Stimulated activated naive CD8-positive, alpha-beta T cell treated with anti-CD3 and anti-CD28 coated beads, Interleukin-15, amount 100 ng/mL, for 72 hours (primary cell): ENCODE measurements around the gene SNRNP25.
A peak's percentile ranks its signal among the peaks of the same experiment; 100 is the strongest.
"Not testable (repeated sequence)": the region's sequence is repeated elsewhere in the genome, so short reads cannot be mapped to it uniquely, and the experiment has no call there.

Experiments used
- ATAC-seq: fragments of 150-1000 bp; cut with Tn5 transposase; 2 replicates; pipeline ENCODE4 v1.10.0; 2021; ENCODE audit warnings: mild to moderate bottlenecking, moderate library complexity
- DNase-seq, 2 donors: peaks; one replicate each; pipeline ENCODE4 v3.0.0; 2021 to 2022
- H3K27ac Mint-ChIP-seq, 2 donors: one replicate each; pipeline ENCODE4 v1.8.0; 2022; ENCODE audit warnings: mild to moderate bottlenecking in 2 of 2, mixed read lengths in 2 of 2, moderate library complexity in 2 of 2
- H3K27me3 Mint-ChIP-seq: one replicate; pipeline ENCODE4 v1.8.0; 2022; ENCODE audit warnings: mixed read lengths
- H3K4me1 Mint-ChIP-seq: one replicate; pipeline ENCODE4 v1.8.0; 2022; ENCODE audit warnings: mild to moderate bottlenecking, mixed read lengths
- H3K4me3 Mint-ChIP-seq, 2 donors: one replicate each; pipeline ENCODE4 v1.8.0; 2022; ENCODE audit warnings: mild to moderate bottlenecking in 2 of 2, mixed read lengths in 2 of 2, moderate library complexity in 1 of 2
- H3K9me3 Mint-ChIP-seq, 2 donors: one replicate each; pipeline ENCODE4 v1.8.0; 2022; ENCODE audit warnings: mixed read lengths in 2 of 2

SNRNP25 gene

DNA sequence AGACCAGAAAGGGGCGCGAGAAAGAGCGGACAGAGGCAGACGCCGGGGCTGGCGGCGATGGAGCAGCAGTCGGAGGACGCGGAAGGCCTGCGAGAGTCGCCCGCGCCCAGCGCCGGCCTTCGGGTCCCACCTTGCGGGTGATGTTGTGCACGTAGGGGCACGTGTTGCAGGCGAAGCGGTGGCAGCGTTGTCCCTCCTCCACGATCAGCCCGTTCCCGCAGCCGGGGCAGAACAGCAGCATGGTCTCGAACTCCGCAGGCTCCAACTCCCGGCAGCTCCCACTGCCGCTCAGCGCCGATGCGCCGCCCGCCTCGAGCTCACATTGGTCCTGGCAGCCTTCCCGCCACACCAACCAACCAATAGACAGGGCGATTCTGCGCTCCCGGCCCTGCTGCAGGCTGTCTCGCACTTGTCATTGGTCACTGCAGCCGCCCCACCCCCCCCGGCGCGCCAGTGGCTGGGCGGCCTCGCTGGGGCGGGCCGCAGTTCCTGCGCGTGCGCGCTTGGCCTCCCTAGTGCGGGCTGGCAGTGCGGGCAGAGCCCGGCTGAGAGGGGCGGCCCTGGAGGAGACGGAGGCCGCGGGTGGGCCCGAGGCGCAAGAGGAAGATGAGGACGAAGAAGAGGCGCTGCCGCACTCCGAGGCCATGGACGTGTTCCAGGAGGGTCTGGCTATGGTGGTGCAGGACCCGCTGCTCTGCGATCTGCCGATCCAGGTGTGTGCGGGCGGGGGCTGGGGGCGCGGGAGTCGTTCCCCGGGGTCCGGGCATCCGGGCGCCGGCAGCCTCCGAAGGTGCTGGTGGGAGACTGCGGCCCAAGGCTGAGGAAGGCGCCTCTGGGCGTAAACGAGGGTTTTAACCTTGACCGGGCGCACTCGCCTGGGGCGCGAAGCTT lies at the start of gene SNRNP25, which contains the start of gene POLR3K:
TSS of gene SNRNP25 (plus strand) at position 483 of the 891 bp plus-strand sequence. CDS start at position 672, 189 bp downstream.
TSS of gene POLR3K (minus strand) at position 263 of the 891 bp plus-strand sequence. CDS start at position 241, 22 bp downstream.
- H3K4me3 Mint-ChIP-seq, result peak within 1 kb of the TSS; percentile 91 to 100
- peak within 1 kb of the TSS; percentile 96 to 98 for H3K27ac Mint-ChIP-seq
- no peaks in the 10 kb centered on the region for H3K27me3 Mint-ChIP-seq
- no peaks in the 10 kb centered on the region for H3K9me3 Mint-ChIP-seq
- DNase-seq (peak; percentile 98), ATAC-seq (peak; percentile 98)
- H3K4me1 Mint-ChIP-seq, result peaks cover 35% of the 10 kb centered on the region

DNA sequence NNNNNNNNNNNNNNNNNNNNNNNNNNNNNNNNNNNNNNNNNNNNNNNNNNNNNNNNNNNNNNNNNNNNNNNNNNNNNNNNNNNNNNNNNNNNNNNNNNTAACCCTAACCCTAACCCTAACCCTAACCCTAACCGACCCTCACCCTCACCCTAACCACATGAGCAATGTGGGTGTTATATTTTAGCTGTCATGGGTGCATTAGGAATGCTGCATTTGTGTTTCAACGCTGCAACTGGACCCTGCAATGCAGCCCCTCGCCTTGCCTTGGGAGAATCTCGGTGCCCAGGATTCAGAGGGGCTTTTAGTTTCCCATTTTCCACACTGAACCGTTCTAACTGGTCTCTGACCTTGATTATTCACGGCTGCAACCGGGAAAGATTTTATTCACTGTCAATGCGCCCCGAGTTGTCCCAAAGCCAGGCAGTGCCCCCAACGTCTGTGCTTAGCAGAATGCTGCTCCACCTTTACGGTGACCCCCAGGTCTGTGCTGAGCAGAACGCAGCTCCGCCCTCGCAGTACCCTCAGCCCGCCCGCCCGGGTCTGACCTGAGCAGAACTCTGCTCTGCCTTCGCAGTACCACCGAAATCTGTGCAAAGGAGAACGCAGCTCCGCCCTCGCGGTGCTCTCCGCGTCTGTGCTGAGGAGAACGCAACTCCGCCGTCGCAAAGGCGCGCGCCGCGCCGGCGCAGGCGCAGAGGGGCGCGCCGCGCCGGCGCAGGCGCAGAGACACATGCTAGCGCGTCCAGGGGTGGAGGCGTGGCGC lies 43.5 kb upstream of the SNRNP25 start:
- peak; percentile 96 for ATAC-seq
- Mint-ChIP-seq H3K9me3 (no peaks in the 10 kb centered on the region), H3K4me1 (no peaks in the 10 kb centered on the region), H3K4me3 (peak overlapping the region; percentile 44 to 64), H3K27me3 (no peaks in the 10 kb centered on the region), H3K27ac (peak overlapping the region in 1 of 2 donors; percentile 19)
- DNase-seq, result peak in 1 of 2 donors; percentile 21

DNA sequence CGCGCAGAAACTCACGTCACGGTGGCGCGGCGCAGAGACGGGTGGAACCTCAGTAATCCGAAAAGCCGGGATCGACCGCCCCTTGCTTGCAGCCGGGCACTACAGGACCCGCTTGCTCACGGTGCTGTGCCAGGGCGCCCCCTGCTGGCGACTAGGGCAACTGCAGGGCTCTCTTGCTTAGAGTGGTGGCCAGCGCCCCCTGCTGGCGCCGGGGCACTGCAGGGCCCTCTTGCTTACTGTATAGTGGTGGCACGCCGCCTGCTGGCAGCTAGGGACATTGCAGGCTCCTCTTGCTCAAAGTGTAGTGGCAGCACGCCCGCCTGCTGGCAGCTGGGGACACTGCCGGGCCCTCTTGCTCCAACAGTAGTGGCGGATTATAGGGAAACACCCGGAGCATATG lies 42.9 kb upstream of the SNRNP25 start:
- not testable (repeated sequence) for H3K27me3 Mint-ChIP-seq, H3K4me1 Mint-ChIP-seq, H3K9me3 Mint-ChIP-seq
- DNase-seq (peak; percentile 91 to 93), ATAC-seq (peak; percentile 53)
- Mint-ChIP-seq H3K4me3 (peak overlapping the region in 1 of 2 donors; percentile 42), H3K27ac (peak overlapping the region in 1 of 2 donors; percentile 27)

DNA sequence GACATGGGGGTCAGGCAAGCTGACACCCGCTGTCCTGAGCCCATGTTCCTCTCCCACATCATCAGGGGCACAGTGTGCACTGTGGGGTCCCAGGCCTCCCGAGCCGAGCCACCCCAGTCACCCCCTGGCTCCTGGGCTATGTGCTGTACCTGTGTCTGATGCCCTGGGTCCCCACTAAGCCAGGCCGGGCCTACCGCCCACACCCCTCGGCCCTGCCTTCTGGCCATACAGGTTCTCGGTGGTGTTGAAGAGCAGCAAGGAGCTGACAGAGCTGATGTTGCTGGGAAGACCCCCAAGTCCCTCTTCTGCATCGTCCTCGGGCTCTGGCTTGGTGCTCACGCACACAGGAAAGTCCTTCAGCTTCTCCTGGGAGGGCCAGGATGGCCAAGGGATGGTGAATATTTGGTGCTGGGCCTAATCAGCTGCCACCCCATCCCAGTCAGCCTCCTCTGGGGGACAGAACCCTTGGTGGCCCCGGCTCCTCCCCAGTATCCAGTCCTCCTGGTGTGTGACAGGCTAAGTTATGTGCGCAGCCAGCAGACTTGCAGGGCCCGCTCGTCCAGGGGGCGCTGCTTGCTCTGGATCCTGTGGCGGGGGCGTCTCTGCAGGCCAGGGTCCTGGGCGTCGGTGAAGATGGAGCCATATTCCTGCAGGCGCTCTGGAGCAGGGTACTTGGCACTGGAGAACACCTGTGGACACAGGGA lies 36.4 kb upstream of the SNRNP25 start:
- not testable (repeated sequence) for ATAC-seq, H3K27me3 Mint-ChIP-seq, H3K4me3 Mint-ChIP-seq, H3K9me3 Mint-ChIP-seq, H3K27ac Mint-ChIP-seq, DNase-seq, H3K4me1 Mint-ChIP-seq

DNA sequence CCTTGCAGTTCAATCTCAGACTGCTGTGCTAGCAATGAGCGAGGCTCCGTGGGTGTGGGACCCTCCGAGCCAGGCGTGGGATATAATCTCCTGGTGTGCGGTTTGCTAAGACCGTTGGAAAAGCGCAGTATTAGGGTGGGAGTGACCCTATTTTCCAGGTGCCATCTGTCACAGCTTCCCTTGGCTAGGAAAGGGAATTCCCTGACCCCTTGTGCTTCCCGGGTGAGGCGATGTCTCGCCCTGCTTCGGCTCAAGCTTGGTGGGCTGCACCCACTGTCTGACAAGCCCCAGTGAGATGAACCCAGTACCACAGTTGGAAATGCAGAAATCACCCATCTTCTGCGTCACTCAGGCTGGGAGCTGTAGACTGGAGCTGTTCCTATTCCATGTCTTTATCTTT lies 32.7 kb upstream of the SNRNP25 start:
- not testable (repeated sequence) for H3K9me3 Mint-ChIP-seq, H3K27ac Mint-ChIP-seq, H3K4me3 Mint-ChIP-seq, H3K4me1 Mint-ChIP-seq, DNase-seq, H3K27me3 Mint-ChIP-seq, ATAC-seq

DNA sequence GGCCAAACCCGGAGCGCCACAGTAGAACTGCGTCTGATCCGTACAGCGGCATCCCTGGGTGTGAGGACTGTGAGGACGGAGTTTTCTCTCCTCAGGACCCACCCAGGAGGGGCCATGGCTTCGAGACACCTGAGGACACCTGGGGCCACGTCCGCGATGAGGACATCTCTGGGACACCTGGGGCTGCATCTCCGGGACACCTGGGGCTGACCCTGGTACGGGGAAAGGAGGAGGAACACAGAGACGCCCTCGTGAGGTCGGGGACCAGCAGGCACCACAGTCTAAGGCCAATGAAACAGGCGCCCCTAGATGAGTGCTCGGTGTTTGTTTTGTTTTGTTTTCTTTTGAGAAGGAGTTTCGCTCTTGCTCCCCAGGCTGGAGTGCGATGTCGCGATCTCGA lies 29.5 kb upstream of the SNRNP25 start:
- not testable (repeated sequence) for H3K27me3 Mint-ChIP-seq, H3K4me1 Mint-ChIP-seq, H3K27ac Mint-ChIP-seq, DNase-seq, ATAC-seq, H3K9me3 Mint-ChIP-seq, H3K4me3 Mint-ChIP-seq

DNA sequence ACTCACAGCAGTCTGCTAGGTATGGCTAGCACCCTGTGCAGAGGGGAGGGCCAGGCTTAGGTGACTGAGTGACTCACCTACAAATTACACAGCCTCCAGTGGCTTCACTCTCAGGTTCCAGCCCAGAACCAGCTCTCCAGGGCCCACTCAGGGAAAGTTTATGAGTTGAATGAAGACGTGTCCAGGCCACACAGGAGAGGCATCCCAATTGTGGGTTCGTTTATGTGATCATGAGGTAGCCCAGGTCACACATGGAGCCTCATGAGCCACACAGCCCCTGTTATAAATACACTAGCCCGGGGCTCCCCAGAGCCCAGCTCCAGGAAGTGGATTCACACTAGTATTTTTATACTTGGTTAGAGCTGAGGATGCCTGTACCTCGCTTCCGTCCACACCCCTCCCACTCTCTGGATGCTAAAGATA lies 27.7 kb upstream of the SNRNP25 start:
- not testable (repeated sequence) for H3K27me3 Mint-ChIP-seq, H3K27ac Mint-ChIP-seq, H3K4me3 Mint-ChIP-seq, H3K9me3 Mint-ChIP-seq, H3K4me1 Mint-ChIP-seq
- ATAC-seq (peak; percentile 87), DNase-seq (peak in 1 of 2 donors; percentile 26)

DNA sequence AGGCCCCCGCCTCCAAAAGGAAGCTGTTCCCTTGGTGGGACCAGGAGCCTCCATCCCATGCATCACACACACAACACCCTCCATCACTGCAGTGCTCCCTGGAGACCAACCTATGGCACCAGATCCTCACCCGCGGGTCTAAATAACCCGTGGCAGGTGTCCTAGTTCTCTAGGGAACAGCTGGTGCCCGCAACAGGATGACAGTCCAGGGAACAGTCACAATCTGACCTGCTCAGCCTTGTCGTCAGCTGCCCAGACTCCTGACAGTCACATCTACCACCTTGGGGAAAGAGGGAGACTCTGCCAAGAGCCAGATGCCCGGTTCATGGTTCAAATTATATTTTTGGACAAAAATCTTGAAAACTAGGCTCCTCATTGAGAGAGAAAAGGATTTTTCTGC lies 23.0 kb upstream of the SNRNP25 start:
- ATAC-seq, DNase-seq, H3K27me3 Mint-ChIP-seq, H3K9me3 Mint-ChIP-seq, H3K4me3 Mint-ChIP-seq, H3K27ac Mint-ChIP-seq: not testable (repeated sequence)
- H3K4me1 Mint-ChIP-seq, result peaks cover 18% of the 10 kb centered on the region

DNA sequence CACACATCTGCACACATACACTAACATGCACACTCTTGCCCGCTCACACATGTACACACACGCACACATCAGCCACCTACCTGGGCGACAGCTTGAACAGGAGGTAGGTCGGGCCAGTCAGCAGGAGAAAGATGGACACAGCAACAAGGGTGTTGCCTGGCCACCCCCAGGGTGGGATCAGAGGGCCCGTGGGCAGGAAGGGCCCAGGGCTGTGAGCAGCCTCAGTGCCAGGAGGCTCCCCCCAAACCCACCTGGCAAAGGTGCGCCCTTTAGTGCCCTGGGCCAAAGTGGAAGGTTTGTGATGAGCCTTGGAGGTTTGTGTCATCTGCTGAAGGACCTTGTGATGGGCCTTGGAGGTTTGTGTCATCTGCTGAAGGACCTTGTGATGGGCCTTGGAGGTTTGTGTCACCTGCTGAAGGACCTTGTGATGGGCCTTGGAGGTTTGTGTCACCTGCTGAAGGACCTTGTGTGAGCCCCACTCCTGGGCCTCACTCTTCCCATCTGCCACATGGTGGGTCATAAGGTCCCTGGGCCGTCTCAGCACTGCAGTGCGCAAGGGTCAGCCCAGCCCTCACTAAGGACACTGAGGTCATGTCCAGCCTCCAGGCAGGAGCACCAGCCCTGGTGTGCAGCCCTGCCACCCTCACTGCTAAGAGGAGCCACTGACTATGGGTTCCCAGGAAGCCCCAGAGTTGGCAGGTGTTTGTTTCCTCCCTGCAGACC lies 20.3 kb upstream of the SNRNP25 start:
- H3K27ac Mint-ChIP-seq, result not testable (repeated sequence)

DNA sequence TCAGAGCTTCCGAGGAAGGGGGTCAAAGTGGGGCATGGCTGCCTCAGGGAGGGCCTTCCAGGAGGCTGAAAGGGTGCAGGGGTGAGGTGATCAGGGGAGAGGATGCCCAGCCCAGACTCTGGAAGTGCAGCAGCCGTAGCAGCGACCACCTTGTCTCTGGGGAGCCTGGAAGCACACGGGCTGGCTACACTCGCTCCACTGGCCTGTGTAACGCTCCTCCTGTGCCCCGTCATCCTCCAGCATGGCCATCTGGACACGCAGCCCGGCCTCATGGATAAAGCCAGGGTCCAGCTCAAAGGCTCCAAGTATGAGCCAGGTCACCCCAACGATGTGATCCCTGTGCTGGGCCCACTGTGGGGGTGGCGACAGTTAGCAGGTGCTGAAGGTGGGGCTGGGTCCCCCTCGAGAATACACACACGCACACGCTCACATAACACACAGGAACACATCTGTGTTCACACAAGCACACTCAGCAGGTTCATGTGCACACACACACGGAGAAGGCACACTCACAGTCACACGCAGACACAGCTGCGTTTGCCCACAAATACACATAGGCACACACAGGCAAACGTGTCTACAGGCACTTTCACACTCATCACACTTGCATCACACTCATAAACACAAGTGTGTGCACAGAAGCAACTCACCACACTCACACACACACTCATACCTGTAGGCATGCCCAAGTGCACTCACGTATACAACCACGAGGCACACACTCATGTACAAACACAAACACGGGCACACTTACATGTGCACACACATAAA lies 19.6 kb upstream of the SNRNP25 start:
- ATAC-seq, result no peak
- H3K4me1 Mint-ChIP-seq, result peaks cover 34% of the 10 kb centered on the region
- no peaks in the 10 kb centered on the region for H3K9me3 Mint-ChIP-seq
- H3K4me3 Mint-ChIP-seq, result no peak overlapping the region
- DNase-seq, result no peak
- peak overlapping the region in 1 of 2 donors; percentile 4 for H3K27ac Mint-ChIP-seq
- no peaks in the 10 kb centered on the region for H3K27me3 Mint-ChIP-seq

More for the DNA sequence above, 20.3 kb upstream of the SNRNP25 start:
- not testable (repeated sequence) for H3K4me3 Mint-ChIP-seq, H3K9me3 Mint-ChIP-seq, DNase-seq, H3K27me3 Mint-ChIP-seq, ATAC-seq
- peaks cover 26% of the 10 kb centered on the region for H3K4me1 Mint-ChIP-seq

DNA sequence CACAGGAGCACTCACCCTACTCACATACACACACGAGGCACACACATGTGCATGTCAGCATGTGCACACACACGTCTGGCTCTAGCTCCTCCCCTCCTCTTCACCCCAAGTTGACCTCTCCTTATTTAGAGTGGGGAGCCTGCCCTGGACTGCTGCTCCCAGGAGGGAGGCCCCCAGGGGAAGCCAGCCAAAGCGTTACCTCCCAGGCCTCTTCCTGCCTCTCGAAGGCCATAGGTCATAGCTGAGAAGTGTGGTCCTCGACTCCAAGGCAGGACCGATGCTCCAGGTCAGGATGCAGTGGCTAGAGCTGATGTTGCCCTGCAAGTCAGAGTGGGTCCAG lies 19.0 kb upstream of the SNRNP25 start:
- Mint-ChIP-seq H3K27ac (no peak overlapping the region), H3K4me1 (peaks cover 39% of the 10 kb centered on the region)
- no peak for ATAC-seq

DNA sequence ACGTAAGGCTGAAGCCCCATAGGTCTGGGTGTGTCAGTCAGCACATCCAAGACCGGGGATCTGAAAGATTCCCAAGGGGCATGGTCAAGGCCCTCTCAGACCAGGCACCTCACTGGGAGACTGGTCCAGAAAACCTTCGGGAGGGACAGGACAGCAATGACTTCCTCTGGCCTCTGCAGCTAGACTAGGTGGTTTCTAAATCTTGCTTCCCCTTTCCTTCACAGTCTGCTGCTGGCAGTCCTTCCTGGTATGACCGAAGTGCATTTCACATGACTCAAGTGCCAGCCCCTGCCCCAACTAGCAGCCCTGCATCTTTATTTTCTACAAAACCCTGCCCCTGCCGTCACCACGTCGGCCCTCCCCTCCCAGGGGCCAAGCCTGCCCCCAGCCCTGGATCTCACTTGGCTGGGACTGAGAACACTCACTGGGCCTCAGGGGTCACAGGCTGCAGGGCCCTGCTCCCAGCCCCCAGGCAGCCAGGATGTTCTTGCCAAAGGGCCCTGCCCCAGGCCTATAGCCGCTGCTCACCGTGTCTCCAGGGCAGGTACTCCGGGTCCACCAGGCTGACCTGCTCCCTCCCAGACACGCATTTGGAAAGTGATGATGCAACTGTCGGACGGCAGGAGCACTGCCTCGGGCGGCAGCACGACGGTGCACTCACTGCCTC lies 18.5 kb upstream of the SNRNP25 start:
- no peaks in the 10 kb centered on the region for H3K27me3 Mint-ChIP-seq
- DNase-seq, result no peak
- ATAC-seq, result no peak
- H3K27ac Mint-ChIP-seq, result no peak overlapping the region
- no peak overlapping the region for H3K4me3 Mint-ChIP-seq
- H3K4me1 Mint-ChIP-seq, result peaks cover 40% of the 10 kb centered on the region
- H3K9me3 Mint-ChIP-seq, result no peaks in the 10 kb centered on the region

More for the DNA sequence above, 19.0 kb upstream of the SNRNP25 start:
- no peaks in the 10 kb centered on the region for H3K9me3 Mint-ChIP-seq
- DNase-seq, result no peak
- no peak overlapping the region for H3K4me3 Mint-ChIP-seq
- no peaks in the 10 kb centered on the region for H3K27me3 Mint-ChIP-seq

DNA sequence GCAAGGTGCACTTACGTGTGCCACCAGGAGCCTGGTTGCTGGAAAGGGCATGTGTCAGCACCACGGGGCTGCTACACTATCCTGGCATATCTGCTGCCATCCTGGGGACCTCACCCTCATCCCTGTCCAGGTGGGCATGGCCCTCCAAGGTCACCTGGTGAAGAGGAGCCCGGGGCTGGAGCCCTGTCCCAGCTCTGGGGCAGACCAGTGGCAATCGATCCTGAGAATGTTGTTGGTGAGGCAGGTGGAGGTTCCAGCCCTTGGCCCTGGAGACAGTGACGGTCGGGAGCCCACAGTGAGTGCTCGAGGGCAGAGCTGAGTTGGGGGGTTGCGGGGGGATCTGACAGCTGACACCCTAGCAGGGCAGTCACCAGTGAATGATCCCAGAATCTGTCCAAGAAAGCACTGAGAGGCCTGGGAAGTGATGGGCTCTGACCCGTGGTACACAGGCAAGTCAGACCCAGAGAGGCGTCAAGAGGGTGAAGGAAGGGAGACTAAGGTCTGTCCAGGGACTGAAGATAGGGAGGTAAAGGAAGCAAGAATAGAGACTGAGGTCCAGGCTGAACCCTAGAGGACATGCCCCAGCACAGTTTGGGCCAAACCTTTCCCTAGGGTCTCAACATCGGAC lies 17.8 kb upstream of the SNRNP25 start:
- no peak for DNase-seq
- Mint-ChIP-seq H3K4me1 (peaks cover 40% of the 10 kb centered on the region), H3K27me3 (no peaks in the 10 kb centered on the region), H3K4me3 (no peak overlapping the region), H3K27ac (no peak overlapping the region), H3K9me3 (no peaks in the 10 kb centered on the region)
- ATAC-seq, result no peak
